ENCODE data around the gene SYT17. TPM values are rescaled to one million over a fixed set of nuclear protein-coding genes. Genes with fewer than 3 reads are reported as not detected.

SYT17 gene
- total and polyA plus RNA-seq, 4 donors = 3.4 to 13.1 (median 8.6) TPM

GRCh38 chr16:19232988-19233387 is 64.9 kb downstream of the SYT17 start:
- TF ChIP-seq CTCF (IDR thresholded peaks at IDR 0.05; ENCODE audit: control extremely low read depth, extremely low read depth) = no peak

GRCh38 chr16:19235478-19235877 is 67.4 kb downstream of the SYT17 start:
- Histone ChIP-seq H3K36me3 (ENCODE audit: control insufficient read depth in 4 of 4, insufficient read depth in 4 of 4, low read length in 4 of 4) (peaks cover 0 to 5% (median 2%) of the 10 kb centered on the region in 4 donors), H3K27me3 (ENCODE audit: control insufficient read depth in 3 of 3, insufficient read depth in 3 of 3, low read length in 2 of 3) (no peaks in the 10 kb centered on the region), H3K9me3 (ENCODE audit: control insufficient read depth in 4 of 4, insufficient read depth in 3 of 4, low read length in 3 of 4) (peaks cover 0 to 17% (median 4%) of the 10 kb centered on the region in 4 donors), H3K4me3 (no peak overlapping the region), H3K9ac (ENCODE audit: insufficient read depth in 1 of 2, low read length in 2 of 2) (no peak overlapping the region), H3K4me1 (ENCODE audit: control insufficient read depth in 5 of 5, insufficient read depth in 5 of 5, low read length in 5 of 5) (no peaks in the 10 kb centered on the region), H3K27ac (ENCODE audit: low read depth in 1 of 2, low read length in 1 of 2) (no peak overlapping the region)
- DNase-seq (no peak), ATAC-seq (ENCODE audit: insufficient read depth, low FRiP score) (no peak)
- 92% methylated on average over 4 of the region's 4 CpGs for WGBS, 2 donors
- TF ChIP-seq CTCF (IDR thresholded peaks at IDR 0.05; ENCODE audit: control extremely low read depth, extremely low read depth) = no peak

More at GRCh38 chr16:19232988-19233387, 64.9 kb downstream of the SYT17 start:
- WGBS, 2 donors = 91 to 92% methylated on average over 5 of the region's 5 CpGs
- Histone ChIP-seq H3K27me3 (ENCODE audit: control insufficient read depth in 3 of 3, insufficient read depth in 3 of 3, low read length in 2 of 3) (no peaks in the 10 kb centered on the region), H3K9ac (ENCODE audit: insufficient read depth in 1 of 2, low read length in 2 of 2) (no peak overlapping the region), H3K4me1 (ENCODE audit: control insufficient read depth in 5 of 5, insufficient read depth in 5 of 5, low read length in 5 of 5) (no peaks in the 10 kb centered on the region), H3K36me3 (ENCODE audit: control insufficient read depth in 4 of 4, insufficient read depth in 4 of 4, low read length in 4 of 4) (peaks cover 0 to 5% (median 2%) of the 10 kb centered on the region in 4 donors), H3K4me3 (no peak overlapping the region), H3K9me3 (ENCODE audit: control insufficient read depth in 4 of 4, insufficient read depth in 3 of 4, low read length in 3 of 4) (peaks cover 0 to 13% (median 4%) of the 10 kb centered on the region in 4 donors), H3K27ac (ENCODE audit: low read depth in 1 of 2, low read length in 1 of 2) (no peak overlapping the region)
- ATAC-seq (ENCODE audit: insufficient read depth, low FRiP score) (no peak), DNase-seq (no peak)

GRCh38 chr16:19235886-19236285 is 67.8 kb downstream of the SYT17 start:
- no peak overlapping the region for H3K4me3 ChIP-seq
- H3K27me3 ChIP-seq (ENCODE audit: control insufficient read depth in 3 of 3, insufficient read depth in 3 of 3, low read length in 2 of 3) = no peaks in the 10 kb centered on the region
- TF ChIP-seq CTCF (IDR thresholded peaks at IDR 0.05; ENCODE audit: control extremely low read depth, extremely low read depth) = no peak
- ATAC-seq (ENCODE audit: insufficient read depth, low FRiP score) (no peak), DNase-seq (no peak)
- H3K9me3 ChIP-seq (ENCODE audit: control insufficient read depth in 4 of 4, insufficient read depth in 3 of 4, low read length in 3 of 4) = peaks cover 0 to 17% (median 5%) of the 10 kb centered on the region in 4 donors
- H3K9ac ChIP-seq (ENCODE audit: insufficient read depth in 1 of 2, low read length in 2 of 2) = no peak overlapping the region
- no peaks in the 10 kb centered on the region for H3K4me1 ChIP-seq (ENCODE audit: control insufficient read depth in 5 of 5, insufficient read depth in 5 of 5, low read length in 5 of 5)
- H3K36me3 ChIP-seq (ENCODE audit: control insufficient read depth in 4 of 4, insufficient read depth in 4 of 4, low read length in 4 of 4) = peaks cover 0 to 5% (median 2%) of the 10 kb centered on the region in 4 donors
- H3K27ac ChIP-seq (ENCODE audit: low read depth in 1 of 2, low read length in 1 of 2) = no peak overlapping the region
- 96 to 98% methylated on average over 4 of the region's 4 CpGs for WGBS, 2 donors

All from lung (tissue), 12 donors.